ENCODE data around the gene ADAMTS17. TPM values are rescaled to one million over a fixed set of nuclear protein-coding genes. Genes with fewer than 3 reads are reported as not detected.

Gene ADAMTS17
- total RNA-seq, 1 experiment from 2014 or later, result 1.6 TPM

DNA sequence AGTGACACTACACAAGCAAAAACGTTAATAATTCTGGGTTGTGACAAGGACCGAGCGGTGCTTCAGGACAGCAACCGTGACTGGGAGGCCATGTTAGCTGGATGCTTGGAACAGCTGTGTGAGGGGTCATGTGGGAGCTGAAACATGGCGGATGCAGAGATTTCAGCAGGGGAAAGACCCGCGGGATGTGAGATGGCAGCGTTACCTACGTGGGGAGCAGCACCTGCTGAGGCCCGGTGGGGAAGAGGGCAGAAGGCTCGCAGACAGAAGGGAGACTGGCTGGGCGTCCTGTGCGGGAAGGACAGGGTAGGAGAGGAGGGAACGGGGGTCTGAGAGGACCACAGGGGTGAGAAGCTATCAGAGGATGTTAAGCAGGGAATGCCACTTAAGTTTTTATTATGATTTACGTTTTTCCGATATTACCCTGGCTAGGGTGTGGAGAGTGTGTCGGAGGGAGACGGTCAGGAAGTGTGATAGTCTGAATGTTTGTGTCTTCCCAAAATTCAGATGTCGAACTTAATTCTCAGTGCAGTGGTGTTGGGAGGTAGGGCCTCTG is 379.7 kb downstream of the ADAMTS17 start:
- no peaks in the 10 kb centered on the region; the same call in 1 of the 2 replicates for H3K4me1 ChIP-seq (ENCODE audit: control insufficient read depth, insufficient read depth, low read length)
- TF ChIP-seq TCF7L2 (IDR thresholded peaks at IDR 0.05; ENCODE audit: low read depth, low read length) (no peak), SIN3A (IDR thresholded peaks at IDR 0.05; ENCODE audit: borderline replicate concordance, insufficient read depth, low read depth, low read length) (no peak), POLR2AphosphoS5 (IDR thresholded peaks at IDR 0.05; ENCODE audit: low read depth, low read length) (no peak)
- TF ChIP-seq, protein P1, sequence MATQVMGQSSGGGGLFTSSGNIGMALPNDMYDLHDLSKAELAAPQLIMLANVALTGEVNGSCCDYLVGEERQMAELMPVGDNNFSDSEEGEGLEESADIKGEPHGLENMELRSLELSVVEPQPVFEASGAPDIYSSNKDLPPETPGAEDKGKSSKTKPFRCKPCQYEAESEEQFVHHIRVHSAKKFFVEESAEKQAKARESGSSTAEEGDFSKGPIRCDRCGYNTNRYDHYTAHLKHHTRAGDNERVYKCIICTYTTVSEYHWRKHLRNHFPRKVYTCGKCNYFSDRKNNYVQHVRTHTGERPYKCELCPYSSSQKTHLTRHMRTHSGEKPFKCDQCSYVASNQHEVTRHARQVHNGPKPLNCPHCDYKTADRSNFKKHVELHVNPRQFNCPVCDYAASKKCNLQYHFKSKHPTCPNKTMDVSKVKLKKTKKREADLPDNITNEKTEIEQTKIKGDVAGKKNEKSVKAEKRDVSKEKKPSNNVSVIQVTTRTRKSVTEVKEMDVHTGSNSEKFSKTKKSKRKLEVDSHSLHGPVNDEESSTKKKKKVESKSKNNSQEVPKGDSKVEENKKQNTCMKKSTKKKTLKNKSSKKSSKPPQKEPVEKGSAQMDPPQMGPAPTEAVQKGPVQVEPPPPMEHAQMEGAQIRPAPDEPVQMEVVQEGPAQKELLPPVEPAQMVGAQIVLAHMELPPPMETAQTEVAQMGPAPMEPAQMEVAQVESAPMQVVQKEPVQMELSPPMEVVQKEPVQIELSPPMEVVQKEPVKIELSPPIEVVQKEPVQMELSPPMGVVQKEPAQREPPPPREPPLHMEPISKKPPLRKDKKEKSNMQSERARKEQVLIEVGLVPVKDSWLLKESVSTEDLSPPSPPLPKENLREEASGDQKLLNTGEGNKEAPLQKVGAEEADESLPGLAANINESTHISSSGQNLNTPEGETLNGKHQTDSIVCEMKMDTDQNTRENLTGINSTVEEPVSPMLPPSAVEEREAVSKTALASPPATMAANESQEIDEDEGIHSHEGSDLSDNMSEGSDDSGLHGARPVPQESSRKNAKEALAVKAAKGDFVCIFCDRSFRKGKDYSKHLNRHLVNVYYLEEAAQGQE (IDR thresholded peaks at IDR 0.05; ENCODE audit: insufficient read depth in 1 of 2, low read depth in 2 of 2, low read length in 1 of 2), result no peak
- TF ChIP-seq, protein P2, sequence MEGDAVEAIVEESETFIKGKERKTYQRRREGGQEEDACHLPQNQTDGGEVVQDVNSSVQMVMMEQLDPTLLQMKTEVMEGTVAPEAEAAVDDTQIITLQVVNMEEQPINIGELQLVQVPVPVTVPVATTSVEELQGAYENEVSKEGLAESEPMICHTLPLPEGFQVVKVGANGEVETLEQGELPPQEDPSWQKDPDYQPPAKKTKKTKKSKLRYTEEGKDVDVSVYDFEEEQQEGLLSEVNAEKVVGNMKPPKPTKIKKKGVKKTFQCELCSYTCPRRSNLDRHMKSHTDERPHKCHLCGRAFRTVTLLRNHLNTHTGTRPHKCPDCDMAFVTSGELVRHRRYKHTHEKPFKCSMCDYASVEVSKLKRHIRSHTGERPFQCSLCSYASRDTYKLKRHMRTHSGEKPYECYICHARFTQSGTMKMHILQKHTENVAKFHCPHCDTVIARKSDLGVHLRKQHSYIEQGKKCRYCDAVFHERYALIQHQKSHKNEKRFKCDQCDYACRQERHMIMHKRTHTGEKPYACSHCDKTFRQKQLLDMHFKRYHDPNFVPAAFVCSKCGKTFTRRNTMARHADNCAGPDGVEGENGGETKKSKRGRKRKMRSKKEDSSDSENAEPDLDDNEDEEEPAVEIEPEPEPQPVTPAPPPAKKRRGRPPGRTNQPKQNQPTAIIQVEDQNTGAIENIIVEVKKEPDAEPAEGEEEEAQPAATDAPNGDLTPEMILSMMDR (IDR thresholded peaks at IDR 0.05), result no peak
- in situ Hi-C loops (cut with HindIII; ENCODE audit: low pct_unique_long_range_greater_than_20kb, low sequenced_read_pairs) (no loop called here), intact Hi-C loops (cut with micrococcal nuclease; ENCODE audit: unreplicated experiment) (no loop called here)
- ATAC-seq (no peak), DNase-seq (ENCODE audit: low read depth, low spot score) (no peak)
- no peak overlapping the region for H3K4me3 ChIP-seq (ENCODE audit: low read depth in 2 of 2, low read length in 2 of 2)
- no peak overlapping the region for H3K27ac ChIP-seq (ENCODE audit: low read length)
- POLR2A ChIA-PET, result no interaction called here
- CTCF ChIA-PET, result no interaction called here
- no peaks in the 10 kb centered on the region for H3K36me3 ChIP-seq (ENCODE audit: control insufficient read depth, insufficient read depth, low read length)
- no peaks in the 10 kb centered on the region for H3K9me3 ChIP-seq (ENCODE audit: control insufficient read depth, insufficient read depth, low read depth, low read length)
- no TSS peak for BruUV-seq (replicated peaks)
- H3K27me3 ChIP-seq (ENCODE audit: control insufficient read depth, insufficient read depth, low read length), result no peaks in the 10 kb centered on the region; the same call in 1 of the 2 replicates

DNA sequence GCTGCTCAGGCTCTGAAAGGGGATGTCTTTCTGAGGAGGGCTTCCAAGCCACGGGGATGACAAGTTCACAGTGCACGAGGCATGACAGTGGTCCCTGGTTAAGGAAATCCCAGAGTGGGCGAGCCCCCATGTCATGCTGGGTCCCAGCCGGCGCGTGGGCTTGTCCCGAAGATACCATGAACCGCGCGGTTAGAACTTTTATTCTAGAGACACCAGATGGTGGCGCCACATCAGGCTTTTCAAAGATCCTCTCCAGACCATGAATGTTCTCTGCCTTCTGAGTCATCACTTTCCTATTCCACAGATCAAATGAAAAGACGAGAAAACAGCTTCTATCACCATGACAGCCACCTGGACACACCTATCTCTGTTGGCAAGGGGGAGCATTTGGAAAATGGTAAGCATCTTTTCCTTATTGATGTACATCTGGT is 380.7 kb downstream of the ADAMTS17 start:
- no TSS peak for BruUV-seq (replicated peaks)
- no peaks in the 10 kb centered on the region; the same call in 1 of the 2 replicates for H3K4me1 ChIP-seq (ENCODE audit: control insufficient read depth, insufficient read depth, low read length)
- no peaks in the 10 kb centered on the region; the same call in 1 of the 2 replicates for H3K27me3 ChIP-seq (ENCODE audit: control insufficient read depth, insufficient read depth, low read length)
- H3K9me3 ChIP-seq (ENCODE audit: control insufficient read depth, insufficient read depth, low read depth, low read length), result no peaks in the 10 kb centered on the region
- CTCF ChIA-PET, result no interaction called here
- H3K36me3 ChIP-seq (ENCODE audit: control insufficient read depth, insufficient read depth, low read length), result no peaks in the 10 kb centered on the region
- ATAC-seq (no peak), DNase-seq (ENCODE audit: low read depth, low spot score) (no peak)
- no peak overlapping the region for H3K27ac ChIP-seq (ENCODE audit: low read length)
- H3K4me3 ChIP-seq (ENCODE audit: low read depth in 2 of 2, low read length in 2 of 2), result no peak overlapping the region
- in situ Hi-C loops (cut with HindIII; ENCODE audit: low pct_unique_long_range_greater_than_20kb, low sequenced_read_pairs) (no loop called here), intact Hi-C loops (cut with micrococcal nuclease; ENCODE audit: unreplicated experiment) (no loop called here)
- POLR2A ChIA-PET, result no interaction called here
- TF ChIP-seq, protein P1 (IDR thresholded peaks at IDR 0.05; ENCODE audit: insufficient read depth in 1 of 2, low read depth in 2 of 2, low read length in 1 of 2), result no peak
- TF ChIP-seq POLR2AphosphoS5 (IDR thresholded peaks at IDR 0.05; ENCODE audit: low read depth, low read length) (no peak), TCF7L2 (IDR thresholded peaks at IDR 0.05; ENCODE audit: low read depth, low read length) (no peak), SIN3A (IDR thresholded peaks at IDR 0.05; ENCODE audit: borderline replicate concordance, insufficient read depth, low read depth, low read length) (no peak)
- TF ChIP-seq, protein P2 (IDR thresholded peaks at IDR 0.05), result no peak; the same call in 1 of the 2 replicates
